ENCODE measurements around the gene TEC. TPM values are rescaled to one million over a fixed set of nuclear protein-coding genes. Genes with fewer than 3 reads are reported as not detected.

Gene TEC
- total RNA-seq, 1 experiment from 2014 or later, result 0.67 TPM

GRCh38 chr4:48195853-48196252, 73.8 kb downstream of the TEC start:
- no peaks in the 10 kb centered on the region for H3K4me1 ChIP-seq (ENCODE audit: control insufficient read depth, insufficient read depth, low read length)
- CTCF ChIA-PET, result no interaction called here
- H3K4me3 ChIP-seq (ENCODE audit: low read depth in 2 of 2, low read length in 2 of 2), result no peak overlapping the region
- no peaks in the 10 kb centered on the region for H3K27me3 ChIP-seq (ENCODE audit: control insufficient read depth, insufficient read depth, low read length)
- in situ Hi-C loops (cut with HindIII; ENCODE audit: low pct_unique_long_range_greater_than_20kb, low sequenced_read_pairs) (no loop called here), intact Hi-C loops (cut with micrococcal nuclease; ENCODE audit: unreplicated experiment) (no loop called here)
- POLR2A ChIA-PET, result no interaction called here
- no peaks in the 10 kb centered on the region for H3K9me3 ChIP-seq (ENCODE audit: control insufficient read depth, insufficient read depth, low read depth, low read length)
- DNase-seq (ENCODE audit: low read depth, low spot score) (no peak), ATAC-seq (no peak)
- TF ChIP-seq REST (IDR thresholded peaks at IDR 0.05; ENCODE audit: insufficient read depth in 1 of 2, low read depth in 2 of 2, low read length in 1 of 2) (no peak), CTCF (IDR thresholded peaks at IDR 0.05) (no peak), TCF7L2 (IDR thresholded peaks at IDR 0.05; ENCODE audit: low read depth, low read length) (no peak), POLR2AphosphoS5 (IDR thresholded peaks at IDR 0.05; ENCODE audit: low read depth, low read length) (no peak), SIN3A (IDR thresholded peaks at IDR 0.05; ENCODE audit: borderline replicate concordance, insufficient read depth, low read depth, low read length) (no peak)
- no TSS peak for BruUV-seq (replicated peaks)
- H3K27ac ChIP-seq (ENCODE audit: low read length), result no peak overlapping the region
- no peaks in the 10 kb centered on the region for H3K36me3 ChIP-seq (ENCODE audit: control insufficient read depth, insufficient read depth, low read length)

GRCh38 chr4:48195374-48195773, 74.3 kb downstream of the TEC start:
- ChIA-PET POLR2A (no interaction called here), CTCF (no interaction called here)
- TF ChIP-seq REST (IDR thresholded peaks at IDR 0.05; ENCODE audit: insufficient read depth in 1 of 2, low read depth in 2 of 2, low read length in 1 of 2) (no peak), TCF7L2 (IDR thresholded peaks at IDR 0.05; ENCODE audit: low read depth, low read length) (no peak), SIN3A (IDR thresholded peaks at IDR 0.05; ENCODE audit: borderline replicate concordance, insufficient read depth, low read depth, low read length) (no peak), CTCF (IDR thresholded peaks at IDR 0.05) (no peak), POLR2AphosphoS5 (IDR thresholded peaks at IDR 0.05; ENCODE audit: low read depth, low read length) (no peak)
- Histone ChIP-seq H3K9me3 (ENCODE audit: control insufficient read depth, insufficient read depth, low read depth, low read length) (no peaks in the 10 kb centered on the region), H3K27ac (ENCODE audit: low read length) (no peak overlapping the region), H3K4me1 (ENCODE audit: control insufficient read depth, insufficient read depth, low read length) (no peaks in the 10 kb centered on the region), H3K27me3 (ENCODE audit: control insufficient read depth, insufficient read depth, low read length) (no peaks in the 10 kb centered on the region), H3K36me3 (ENCODE audit: control insufficient read depth, insufficient read depth, low read length) (no peaks in the 10 kb centered on the region), H3K4me3 (ENCODE audit: low read depth in 2 of 2, low read length in 2 of 2) (no peak overlapping the region)
- ATAC-seq (no peak), DNase-seq (ENCODE audit: low read depth, low spot score) (no peak)
- no TSS peak for BruUV-seq (replicated peaks)
- in situ Hi-C loops (cut with HindIII; ENCODE audit: low pct_unique_long_range_greater_than_20kb, low sequenced_read_pairs), result no loop called here
- intact Hi-C loops (cut with micrococcal nuclease; ENCODE audit: unreplicated experiment), result no loop called here

Measured in Panc1 (cell line).